ENCODE results near the gene CCL18. TPM values are rescaled to one million over a fixed set of nuclear protein-coding genes. Genes with fewer than 3 reads are reported as not detected.
"Not testable (repeated sequence)": the region's sequence is repeated elsewhere in the genome, so short reads cannot be mapped to it uniquely, and the experiment has no call there.

The CCL18 gene
- total and polyA plus RNA-seq, 2 donors (not counting 3 experiments of a cell fraction or from before 2014, with no cell fraction given), result not detected

- dilution Hi-C loops (cut with MboI; ENCODE audit: extremely low pct_ligation_motif_present, low sequenced_read_pairs) (no loop called here), intact Hi-C loops (cut with micrococcal nuclease) (no loop called here)
- Histone ChIP-seq H3K79me2 (ENCODE audit: control insufficient read depth, insufficient read depth, low read length) (no peaks in the 10 kb centered on the region), H3K36me3 (ENCODE audit: control insufficient read depth in 2 of 2, extremely low read depth in 1 of 2, insufficient read depth in 2 of 2, low read length in 2 of 2) (no peaks in the 10 kb centered on the region), H3K27me3 (ENCODE audit: control insufficient read depth in 2 of 2, insufficient read depth in 2 of 2, low read length in 2 of 2) (no peaks in the 10 kb centered on the region), H3K27ac (ENCODE audit: insufficient read depth, low read depth, low read length) (no peak overlapping the region), H3K4me3 (replicated peaks in 1 of 3; ENCODE audit: insufficient read depth in 1 of 3, low read depth in 1 of 3, low read length in 3 of 3) (no peak overlapping the region), H4K20me1 (replicated peaks; ENCODE audit: control insufficient read depth, extremely low read depth, insufficient read depth, low read length) (no peaks in the 10 kb centered on the region), H2AFZ (ENCODE audit: low read depth, low read length) (no peak overlapping the region), H3K9ac (replicated peaks; ENCODE audit: extremely low read depth, insufficient read depth, low read length) (no peak overlapping the region), H3K4me2 (ENCODE audit: insufficient read depth, low read length) (no peak overlapping the region), H3K4me1 (ENCODE audit: control insufficient read depth, extremely low read depth, insufficient read depth, low read length) (peaks cover 9% of the 10 kb centered on the region), H3K9me3 (replicated peaks; ENCODE audit: control insufficient read depth, insufficient read depth, low read length) (no peaks in the 10 kb centered on the region), H3K9me1 (replicated peaks; ENCODE audit: control insufficient read depth, extremely low read depth, insufficient read depth, low read length) (no peaks in the 10 kb centered on the region)
- DNase-seq (ENCODE audit: low read depth, low spot score) (no peak), FAIRE-seq (no peak)
- ChIA-PET POLR2A (no interaction called here), CTCF (interaction anchor here (1.2 to 1.7 kb wide), 2 partner anchors 45 to 58 kb away, joined by 3 to 5 read pairs; no protein-coding TSS in a partner anchor)
- BruUV-seq (replicated peaks), result no TSS peak
- no peak for TF ChIP-seq CTCF (IDR thresholded peaks at IDR 0.05; ENCODE audit: extremely low read depth in 1 of 2, insufficient read depth in 1 of 2, low read depth in 1 of 2, low read length in 2 of 2)
- TF ChIP-seq MAX (IDR thresholded peaks at IDR 0.05; ENCODE audit: insufficient read depth, insufficient read length), result no peak
- no peak for TF ChIP-seq FOS (IDR thresholded peaks at IDR 0.05; ENCODE audit: borderline replicate concordance, insufficient read depth, low read length)
- no peak for TF ChIP-seq JUN (IDR thresholded peaks at IDR 0.05; ENCODE audit: borderline replicate concordance, insufficient read depth, insufficient read length, low read depth)
- no peak for TF ChIP-seq POLR2AphosphoS5 (IDR thresholded peaks at IDR 0.05; ENCODE audit: insufficient read depth, low read depth, low read length)
- no peak for TF ChIP-seq POLR2A (IDR thresholded peaks at IDR 0.05; ENCODE audit: low read depth, low read length)
- TF ChIP-seq MYC (IDR thresholded peaks at IDR 0.05; ENCODE audit: low read depth, low read length), result no peak
- TF ChIP-seq GATA2 (IDR thresholded peaks at IDR 0.05; ENCODE audit: insufficient read depth, insufficient read length, low read depth, low read length), result no peak
- no peak for TF ChIP-seq EZH2 (IDR thresholded peaks at IDR 0.05; ENCODE audit: borderline replicate concordance, low read depth, low read length, severe bottlenecking)
These were observed 49.1 kb upstream of the CCL18 start for GRCh38 chr17:36014946-36015345.

- H2AFZ ChIP-seq (ENCODE audit: low read depth, low read length); H3K4me1 ChIP-seq (ENCODE audit: control insufficient read depth, extremely low read depth, insufficient read depth, low read length); intact Hi-C loops (cut with micrococcal nuclease); H3K9ac ChIP-seq (replicated peaks; ENCODE audit: extremely low read depth, insufficient read depth, low read length); H3K4me2 ChIP-seq (ENCODE audit: insufficient read depth, low read length); POLR2A ChIA-PET; H3K9me1 ChIP-seq (replicated peaks; ENCODE audit: control insufficient read depth, extremely low read depth, insufficient read depth, low read length); H3K79me2 ChIP-seq (ENCODE audit: control insufficient read depth, insufficient read depth, low read length); FAIRE-seq; DNase-seq (ENCODE audit: low read depth, low spot score); H3K36me3 ChIP-seq (ENCODE audit: control insufficient read depth in 2 of 2, extremely low read depth in 1 of 2, insufficient read depth in 2 of 2, low read length in 2 of 2); dilution Hi-C loops (cut with MboI; ENCODE audit: extremely low pct_ligation_motif_present, low sequenced_read_pairs); H4K20me1 ChIP-seq (replicated peaks; ENCODE audit: control insufficient read depth, extremely low read depth, insufficient read depth, low read length); H3K27me3 ChIP-seq (ENCODE audit: control insufficient read depth in 2 of 2, insufficient read depth in 2 of 2, low read length in 2 of 2); BruUV-seq (replicated peaks); H3K27ac ChIP-seq (ENCODE audit: insufficient read depth, low read depth, low read length); H3K4me3 ChIP-seq (replicated peaks in 1 of 3; ENCODE audit: insufficient read depth in 1 of 3, low read depth in 1 of 3, low read length in 3 of 3); H3K9me3 ChIP-seq (replicated peaks; ENCODE audit: control insufficient read depth, insufficient read depth, low read length): not testable (repeated sequence)
- CTCF ChIA-PET, result interaction anchor here (1.2 to 1.7 kb wide), 2 partner anchors 46 to 57 kb away, joined by 3 to 5 read pairs; no protein-coding TSS in a partner anchor
These were observed 48.2 kb upstream of the CCL18 start for GRCh38 chr17:36015895-36016294.
